HepG2 (cell line): Measurements from ENCODE around the gene SAMD4B. TPM values are rescaled to one million over a fixed set of nuclear protein-coding genes. Genes with fewer than 3 reads are reported as not detected.
A peak's percentile ranks its signal among the peaks of the same experiment; 100 is the strongest.

Experiments
- BCL3 ChIP-seq: sonication (generic); formaldehyde crosslinking; IDR thresholded peaks from 2 replicates; pipeline ENCODE4 v1.5.1; 2020; ENCODE audit warnings: mild to moderate bottlenecking, missing genetic modification reagents, moderate library complexity
- CHD4 ChIP-seq: fragments of 200-600 bp; sonication (generic); IDR thresholded peaks from 2 replicates; pipeline ENCODE4 v1.7.0; 2017; ENCODE audit warnings: mild to moderate bottlenecking, low read length, borderline replicate concordance
- ETV5 ChIP-seq: IDR thresholded peaks from 2 replicates; pipeline ENCODE4 v1.6.1; 2018; ENCODE audit warnings: missing biosample characterization, missing genetic modification reagents, inconsistent platforms, borderline replicate concordance
- GRHL1 ChIP-seq: sonication (generic); formaldehyde crosslinking; conservative IDR thresholded peaks from 2 replicates; pipeline ENCODE4 v1.8.0; 2022; ENCODE audit warnings: missing genetic modification reagents
- KDM5A ChIP-seq: fragments of 200-600 bp; sonication (generic); IDR thresholded peaks from 2 replicates; pipeline ENCODE4 v1.7.0; 2018; ENCODE audit warnings: antibody characterized with exemption, mild to moderate bottlenecking, low read length, borderline replicate concordance
- KLF16 ChIP-seq, 2 experiments: sonication (generic) in 1 of 2; formaldehyde crosslinking in 1 of 2; IDR thresholded peaks; 2 replicates each; pipeline versions ENCODE4 v1.6.1 to v1.8.0; 2016 to 2023; ENCODE audit warnings: missing genetic modification reagents in 2 of 2, missing compliant biosample characterization in 1 of 2
- MAX ChIP-seq: IDR thresholded peaks from 2 replicates; pipeline ENCODE4 v1.6.1; 2012; ENCODE audit warnings: inconsistent platforms
- MLLT10 ChIP-seq: sonication (generic); formaldehyde crosslinking; IDR thresholded peaks from 2 replicates; pipeline ENCODE4 v1.4.0; 2020; ENCODE audit warnings: missing genetic modification reagents
- MTERF4 ChIP-seq: sonication (generic); formaldehyde crosslinking; IDR thresholded peaks from 2 replicates; pipeline ENCODE4 v1.8.0; 2023; ENCODE audit warnings: mild to moderate bottlenecking, missing genetic modification reagents
- NAIF1 ChIP-seq: sonication (generic); formaldehyde crosslinking; IDR thresholded peaks from 2 replicates; pipeline ENCODE4 v1.5.0; 2020; ENCODE audit warnings: mild to moderate bottlenecking, missing genetic modification reagents, borderline replicate concordance
- PHF20 ChIP-seq: sonication (generic); formaldehyde crosslinking; IDR thresholded peaks from 2 replicates; pipeline ENCODE4 v1.5.0; 2020; ENCODE audit warnings: mild to moderate bottlenecking, missing genetic modification reagents
- RFXAP ChIP-seq: sonication (generic); formaldehyde crosslinking; IDR thresholded peaks from 2 replicates; pipeline ENCODE4 v1.4.0; 2020; ENCODE audit warnings: missing genetic modification reagents, borderline replicate concordance
- SIN3A ChIP-seq: IDR thresholded peaks from 2 replicates; pipeline ENCODE4 v1.6.1; 2011; ENCODE audit warnings: low read depth, mild to moderate bottlenecking, control low read depth, low read length, borderline replicate concordance
- SP5 ChIP-seq: IDR thresholded peaks from 2 replicates; pipeline ENCODE4 v1.6.1; 2016; ENCODE audit warnings: low read depth, borderline replicate concordance
- TARDBP ChIP-seq: sonication (generic); formaldehyde crosslinking; IDR thresholded peaks from 2 replicates; pipeline ENCODE4 v1.8.0; 2022; ENCODE audit warnings: mild to moderate bottlenecking, missing genetic modification reagents
- YEATS2 ChIP-seq: sonication (generic); formaldehyde crosslinking; IDR thresholded peaks from 2 replicates; pipeline ENCODE4 v1.4.0; 2020; ENCODE audit warnings: missing genetic modification reagents, borderline replicate concordance
- ZNF143 ChIP-seq: sonication (generic); formaldehyde crosslinking; IDR thresholded peaks from 2 replicates; pipeline ENCODE4 v1.4.0; 2020; ENCODE audit warnings: missing genetic modification reagents
- ZNF446 ChIP-seq: sonication (generic); formaldehyde crosslinking; IDR thresholded peaks from 2 replicates; pipeline ENCODE4 v1.5.0; 2020; ENCODE audit warnings: mild to moderate bottlenecking, missing genetic modification reagents
- ZNF496 ChIP-seq: sonication (generic); formaldehyde crosslinking; IDR thresholded peaks from 2 replicates; pipeline ENCODE4 v1.8.1; 2023; ENCODE audit warnings: mild to moderate bottlenecking, moderate library complexity, missing genetic modification reagents; ENCODE audit not compliant: insufficient replicate concordance
- ZNF512 ChIP-seq: sonication (generic); formaldehyde crosslinking; IDR thresholded peaks from 2 replicates; pipeline ENCODE4 v1.4.0; 2020; ENCODE audit warnings: mild to moderate bottlenecking, missing genetic modification reagents
- ZNF552 ChIP-seq: sonication (generic); formaldehyde crosslinking; IDR thresholded peaks from 2 replicates; pipeline ENCODE4 v1.9.0; 2022; ENCODE audit warnings: missing genetic modification reagents, mild to moderate bottlenecking, borderline replicate concordance
- ZNF615 ChIP-seq: sonication (generic); formaldehyde crosslinking; IDR thresholded peaks from 2 replicates; pipeline ENCODE4 v1.5.0; 2020; ENCODE audit warnings: mild to moderate bottlenecking, missing genetic modification reagents, borderline replicate concordance
- ZNF780A ChIP-seq: sonication (generic); formaldehyde crosslinking; IDR thresholded peaks from 2 replicates; pipeline ENCODE4 v1.8.0; 2022; ENCODE audit warnings: mild to moderate bottlenecking, missing genetic modification reagents, moderate library complexity
- ZSCAN31 ChIP-seq: sonication (generic); formaldehyde crosslinking; IDR thresholded peaks from 2 replicates; pipeline ENCODE4 v1.5.0; 2020; ENCODE audit warnings: low read depth, mild to moderate bottlenecking, missing genetic modification reagents
- polyA plus RNA-seq, 8 experiments: library from polyadenylated mRNA; depleted of rRNA in 3 of 8; stranded (reverse) in 7 of 8; unstranded in 1 of 8; fragments of >200 nt; fragmentation: Illumina TruSeq in 4 of 8; extraction: Trizol in 4 of 8; gene quantifications; 2 replicates each; pipeline versions ENCODE4 v1.2.1 to v1.2.3, GENCODE V29; 2011 to 2016; ENCODE audit warnings: low read depth in 4 of 8, missing spikeins in 1 of 8, mixed read lengths in 1 of 8; ENCODE audit not compliant: insufficient read depth in 1 of 8
- total RNA-seq, 5 experiments: library from RNA; depleted of rRNA; stranded (reverse); fragments of >200 nt; fragmentation: Illumina TruSeq; extraction: Trizol; gene quantifications; 2 replicates each; pipeline ENCODE4 v1.2.3, GENCODE V29; 2016; ENCODE audit warnings: low read depth in 1 of 5

The SAMD4B gene
- total and polyA plus RNA-seq, 2 of the 13 experiments (the other 11 are each of a cell fraction or from before 2014, with no cell fraction given), result 26.0 to 31.8 TPM

GRCh38 chr19:39412100-39412866 is 70.1 kb downstream of the SAMD4B start, which contains the start of gene PLEKHG2 (continued):
- TF ChIP-seq BCL3 (CRISPR knock-in tag), result no peak
- TF ChIP-seq GRHL1 (CRISPR knock-in tag), result no peak
- TF ChIP-seq YEATS2 (CRISPR knock-in tag), result peak; percentile 65; the same call in 1 of the 2 replicates
- TF ChIP-seq CHD4, result peak; percentile 76; the same call in 1 of the 2 replicates
- 0 out of 2 replicates have a peak, but pooled peaks have one; percentile 3 for TF ChIP-seq TARDBP (CRISPR knock-in tag)
- no peak for TF ChIP-seq ZNF143 (CRISPR knock-in tag)
- TF ChIP-seq ZNF446 (CRISPR knock-in tag), result no peak
- TF ChIP-seq SIN3A, result no peak
- peak; percentile 46 for TF ChIP-seq SP5 (CRISPR knock-in tag)
- TF ChIP-seq ZNF496 (CRISPR knock-in tag), result no peak
- TF ChIP-seq NAIF1 (CRISPR knock-in tag), result no peak; the same call in 1 of the 2 replicates
- no peak; the same call in 1 of the 2 replicates for TF ChIP-seq MTERF4
- TF ChIP-seq MLLT10, result no peak
- peak in 1 of 2 experiments; percentile 56; a peak in 2 of 4 replicates for TF ChIP-seq KLF16 (CRISPR knock-in tag; IDR thresholded peaks at IDR 0.05)
- TF ChIP-seq ZSCAN31 (CRISPR knock-in tag), result peak; percentile 29; the same call in 1 of the 2 replicates
- TF ChIP-seq ZNF780A (CRISPR knock-in tag), result no peak
- no peak for TF ChIP-seq ZNF615 (CRISPR knock-in tag)
- TF ChIP-seq KDM5A, result peak; percentile 63; the same call in 1 of the 2 replicates
- TF ChIP-seq MAX, result peak; percentile 89
- peak; percentile 98 for TF ChIP-seq ETV5 (CRISPR knock-in tag)
- 0 out of 2 replicates have a peak, but pooled peaks have one; percentile 41 for TF ChIP-seq RFXAP (CRISPR knock-in tag)
- no peak; the same call in 1 of the 2 replicates for TF ChIP-seq ZNF552 (CRISPR knock-in tag)
- no peak; the same call in none of the 2 replicates for TF ChIP-seq PHF20 (CRISPR knock-in tag)
- TF ChIP-seq ZNF512 (CRISPR knock-in tag), result no peak
